Neuronal stem cell (in vitro differentiated cells): ENCODE data around the gene ADIRF.
"Not testable (repeated sequence)": the region's sequence is repeated elsewhere in the genome, so short reads cannot be mapped to it uniquely, and the experiment has no call there.

Experiments used
- DNase-seq: peaks from one replicate; pipeline ENCODE4 v3.0.0-alpha.2; 2013; ENCODE audit warnings: low spot score
- H2AFZ ChIP-seq: one replicate; pipeline ENCODE4 v1.6.1; 2013; ENCODE audit warnings: mild to moderate bottlenecking, low read length, inconsistent platforms
- H2AK5ac ChIP-seq: 2 replicates; pipeline ENCODE4 v1.6.1; 2013; ENCODE audit warnings: low read depth, mild to moderate bottlenecking, inconsistent platforms, low read length, moderate library complexity, mixed read lengths
- H2BK120ac ChIP-seq: 2 replicates; pipeline ENCODE4 v1.6.1; 2013; ENCODE audit warnings: low read depth, mild to moderate bottlenecking, inconsistent platforms, low read length, moderate library complexity, mixed read lengths
- H2BK12ac ChIP-seq: one replicate; pipeline ENCODE4 v1.6.1; 2013; ENCODE audit warnings: low read length, inconsistent platforms
- H2BK15ac ChIP-seq: 2 replicates; pipeline ENCODE4 v1.6.1; 2013; ENCODE audit warnings: mild to moderate bottlenecking, low read length, inconsistent platforms, mixed read lengths
- H2BK5ac ChIP-seq: one replicate; pipeline ENCODE4 v1.6.1; 2013; ENCODE audit warnings: inconsistent platforms, mild to moderate bottlenecking, low read length, moderate library complexity
- H3K14ac ChIP-seq: one replicate; pipeline ENCODE4 v1.6.1; 2013; ENCODE audit warnings: low read length, inconsistent platforms
- H3K18ac ChIP-seq: 2 replicates; pipeline ENCODE4 v1.6.1; 2013; ENCODE audit warnings: low read length, inconsistent platforms
- H3K23ac ChIP-seq: 2 replicates; pipeline ENCODE4 v1.6.1; 2013; ENCODE audit warnings: low read depth, mild to moderate bottlenecking, mixed read lengths, low read length, inconsistent platforms; ENCODE audit not compliant: poor library complexity
- H3K27ac ChIP-seq: replicated peaks from 3 replicates; pipeline ENCODE4 v1.5.1; 2013; ENCODE audit warnings: low read length, inconsistent platforms
- H3K27me3 ChIP-seq, 3 experiments: 2 replicates each; pipeline ENCODE4 v1.6.1; 2013; ENCODE audit warnings: low read length in 3 of 3, mild to moderate bottlenecking in 2 of 3, inconsistent platforms in 1 of 3, low read depth in 1 of 3, mixed read lengths in 1 of 3, moderate library complexity in 1 of 3; ENCODE audit not compliant: control insufficient read depth in 3 of 3, insufficient read depth in 3 of 3
- H3K36me3 ChIP-seq, 2 donors: replicated peaks in 1 of 2; 2 replicates each; pipeline ENCODE4 v1.6.1; 2013; ENCODE audit warnings: low read length in 2 of 2; ENCODE audit not compliant: control insufficient read depth in 2 of 2, insufficient read depth in 2 of 2
- H3K4ac ChIP-seq: 2 replicates; pipeline ENCODE4 v1.6.1; 2013; ENCODE audit warnings: inconsistent platforms, mild to moderate bottlenecking, low read length, moderate library complexity
- H3K4me1 ChIP-seq, 2 donors: 1 replicate in 1 of 2; 2 replicates in 1 of 2; pipeline ENCODE4 v1.6.1; 2013; ENCODE audit warnings: low read length in 2 of 2, low read depth in 1 of 2; ENCODE audit not compliant: control insufficient read depth in 2 of 2, insufficient read depth in 1 of 2
- H3K4me2 ChIP-seq: one replicate; pipeline ENCODE4 v1.6.1; 2013; ENCODE audit warnings: mild to moderate bottlenecking, low read length, inconsistent platforms; ENCODE audit not compliant: insufficient read depth, poor library complexity, severe bottlenecking
- H3K4me3 ChIP-seq, 2 donors: 2 replicates each; pipeline ENCODE4 v1.5.1; 2013; ENCODE audit warnings: low read length in 2 of 2, mild to moderate bottlenecking in 2 of 2, inconsistent platforms in 1 of 2, moderate library complexity in 1 of 2
- H3K79me1 ChIP-seq: one replicate; pipeline ENCODE4 v1.6.1; 2013; ENCODE audit warnings: low read depth, mild to moderate bottlenecking, inconsistent platforms, low read length, moderate library complexity
- H3K9ac ChIP-seq: one replicate; pipeline ENCODE4 v1.6.1; 2013; ENCODE audit warnings: mild to moderate bottlenecking, low read depth, low read length, inconsistent platforms; ENCODE audit not compliant: poor library complexity
- H3K9me3 ChIP-seq, 2 donors: replicated peaks in 1 of 2; 2 replicates each; pipeline versions ENCODE3 to v1.6.1; 2013; ENCODE audit warnings: low read length in 2 of 2, mild to moderate bottlenecking in 2 of 2, inconsistent platforms in 1 of 2, low read depth in 1 of 2, mixed read lengths in 1 of 2, moderate library complexity in 1 of 2; ENCODE audit not compliant: control insufficient read depth in 2 of 2, insufficient read depth in 1 of 2
- H4K8ac ChIP-seq: one replicate; pipeline ENCODE4 v1.6.1; 2013; ENCODE audit warnings: low read depth, mild to moderate bottlenecking, inconsistent platforms, low read length, moderate library complexity
- H4K91ac ChIP-seq: one replicate; pipeline ENCODE4 v1.6.1; 2013; ENCODE audit warnings: low read length, low read depth, mild to moderate bottlenecking, inconsistent platforms; ENCODE audit not compliant: poor library complexity
- WGBS, 2 donors: extraction: QIAGEN DNeasy Blood & Tissue Kit; methylation state at CpG; one replicate each; pipeline ENCODE4 v1.1.7; 2013; ENCODE audit warnings: missing lambda C conversion rate in 2 of 2, mixed read lengths in 1 of 2; ENCODE audit not compliant: insufficient read length in 2 of 2, insufficient replicate concordance in 1 of 2; ENCODE audit errors: extremely low coverage in 2 of 2; 5-methylcytosine and 5-hydroxymethylcytosine counted together

Gene ADIRF

DNA sequence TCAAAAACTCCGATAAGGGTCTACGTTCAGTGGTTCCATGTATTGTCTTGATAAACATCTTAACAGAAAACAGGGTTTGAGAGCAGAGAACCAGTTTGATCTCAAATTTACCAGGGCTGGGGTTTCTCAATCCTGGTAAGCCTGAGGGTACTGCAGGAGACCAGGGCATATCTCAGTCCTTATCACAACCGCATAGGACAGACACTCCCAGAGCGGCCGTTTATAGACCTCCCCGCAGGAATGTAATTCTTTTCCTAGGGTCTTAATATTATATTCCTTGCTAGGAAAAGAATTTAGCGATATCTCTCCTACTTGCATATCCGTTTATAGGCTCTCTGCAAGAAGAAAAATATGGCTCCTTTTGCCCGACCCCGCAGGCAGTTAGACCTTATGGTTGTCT is 15.6 kb upstream of the ADIRF start:
- H3K9ac ChIP-seq, H2BK120ac ChIP-seq, H3K18ac ChIP-seq, H3K27ac ChIP-seq, H2BK5ac ChIP-seq, H2BK15ac ChIP-seq, H3K14ac ChIP-seq, H3K27me3 ChIP-seq, H3K23ac ChIP-seq, H3K36me3 ChIP-seq, H3K4ac ChIP-seq, H2AFZ ChIP-seq, H3K79me1 ChIP-seq, H4K91ac ChIP-seq, H4K8ac ChIP-seq, H3K4me2 ChIP-seq, H3K4me3 ChIP-seq, H2AK5ac ChIP-seq, H2BK12ac ChIP-seq, DNase-seq: not testable (repeated sequence)
- peaks cover 8 to 10% of the 10 kb centered on the region in 2 donors for H3K9me3 ChIP-seq
- no CpG with 5 or more reads among the region's 10 CpGs for WGBS, 2 donors
- peaks cover 23 to 33% of the 10 kb centered on the region in 2 donors for H3K4me1 ChIP-seq

DNA sequence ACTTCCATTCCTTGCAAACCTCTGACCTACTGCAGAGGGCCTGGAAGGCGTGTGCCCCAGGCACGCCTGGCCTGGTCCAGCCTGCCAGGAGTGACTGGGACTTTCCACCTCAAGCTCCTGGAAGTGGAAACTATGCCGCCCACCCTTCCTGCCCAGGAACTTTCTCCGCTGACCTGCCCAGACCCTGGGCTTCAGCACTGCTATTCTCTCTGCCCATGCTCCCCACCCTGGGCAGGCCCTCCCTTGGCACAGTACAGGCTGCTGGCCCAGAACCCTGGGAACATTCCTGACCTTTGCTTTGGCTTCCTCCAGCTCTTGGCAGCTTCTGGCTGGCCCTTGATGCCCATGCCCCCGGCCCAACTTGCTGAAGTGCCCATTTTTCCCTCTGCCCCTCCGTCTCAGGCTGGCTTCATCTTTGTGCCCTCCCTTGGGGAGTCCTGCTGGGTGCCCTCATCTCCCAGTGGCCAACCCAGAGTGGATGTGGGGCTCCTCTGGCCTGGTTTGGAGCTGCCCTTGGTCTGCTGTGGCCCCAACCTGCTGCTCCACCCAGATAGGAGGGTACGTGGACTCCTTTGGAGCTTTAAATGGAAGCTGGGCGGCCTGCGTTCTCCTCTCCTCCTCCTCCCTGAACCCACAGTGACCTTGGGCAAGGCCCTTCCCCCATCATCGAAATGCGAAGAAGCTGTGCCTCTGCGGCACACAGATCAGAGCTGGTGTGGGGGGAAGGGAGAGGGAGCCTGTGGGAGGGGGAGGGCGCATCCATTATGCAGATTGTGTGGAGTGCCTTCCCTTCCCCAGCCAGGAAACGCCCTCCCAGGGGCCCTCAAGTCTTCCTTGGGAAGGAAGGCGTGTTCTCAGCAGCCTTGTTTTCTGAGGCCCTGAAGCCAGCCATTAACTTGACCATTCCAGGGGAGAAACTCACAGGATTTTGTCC is 14.3 kb upstream of the ADIRF start:
- H3K4me2 ChIP-seq, result no peak overlapping the region
- H2BK5ac ChIP-seq, result peak overlapping the region; percentile 92
- H4K8ac ChIP-seq, result no peak overlapping the region
- H3K36me3 ChIP-seq, result no peaks in the 10 kb centered on the region
- H2BK15ac ChIP-seq, result peak overlapping the region; percentile 46
- H2BK12ac ChIP-seq, result peak overlapping the region; percentile 75
- peak overlapping the region; percentile 37 for H3K23ac ChIP-seq
- H3K27ac ChIP-seq, result peak overlapping the region; percentile 41
- H2AK5ac ChIP-seq, result peak overlapping the region; percentile 100
- H2BK120ac ChIP-seq, result peak overlapping the region; percentile 88
- peaks cover 8 to 10% of the 10 kb centered on the region in 2 donors for H3K9me3 ChIP-seq
- peak overlapping the region in 1 of 2 donors; percentile 16 for H3K4me3 ChIP-seq
- no peaks in the 10 kb centered on the region for H3K79me1 ChIP-seq
- H3K4ac ChIP-seq, result peak overlapping the region; percentile 17
- peak overlapping the region; percentile 83 for H2AFZ ChIP-seq
- DNase-seq, result no peak
- H3K18ac ChIP-seq, result peak overlapping the region; percentile 93
- H4K91ac ChIP-seq, result peak overlapping the region; percentile 79
- peak overlapping the region; percentile 53 for H3K9ac ChIP-seq
- H3K4me1 ChIP-seq, result peaks cover 33 to 45% of the 10 kb centered on the region in 2 donors
- H3K14ac ChIP-seq, result peak overlapping the region; percentile 63
- no peaks in the 10 kb centered on the region for H3K27me3 ChIP-seq
- WGBS, 2 donors, result no CpG with 5 or more reads among the region's 15 CpGs

DNA sequence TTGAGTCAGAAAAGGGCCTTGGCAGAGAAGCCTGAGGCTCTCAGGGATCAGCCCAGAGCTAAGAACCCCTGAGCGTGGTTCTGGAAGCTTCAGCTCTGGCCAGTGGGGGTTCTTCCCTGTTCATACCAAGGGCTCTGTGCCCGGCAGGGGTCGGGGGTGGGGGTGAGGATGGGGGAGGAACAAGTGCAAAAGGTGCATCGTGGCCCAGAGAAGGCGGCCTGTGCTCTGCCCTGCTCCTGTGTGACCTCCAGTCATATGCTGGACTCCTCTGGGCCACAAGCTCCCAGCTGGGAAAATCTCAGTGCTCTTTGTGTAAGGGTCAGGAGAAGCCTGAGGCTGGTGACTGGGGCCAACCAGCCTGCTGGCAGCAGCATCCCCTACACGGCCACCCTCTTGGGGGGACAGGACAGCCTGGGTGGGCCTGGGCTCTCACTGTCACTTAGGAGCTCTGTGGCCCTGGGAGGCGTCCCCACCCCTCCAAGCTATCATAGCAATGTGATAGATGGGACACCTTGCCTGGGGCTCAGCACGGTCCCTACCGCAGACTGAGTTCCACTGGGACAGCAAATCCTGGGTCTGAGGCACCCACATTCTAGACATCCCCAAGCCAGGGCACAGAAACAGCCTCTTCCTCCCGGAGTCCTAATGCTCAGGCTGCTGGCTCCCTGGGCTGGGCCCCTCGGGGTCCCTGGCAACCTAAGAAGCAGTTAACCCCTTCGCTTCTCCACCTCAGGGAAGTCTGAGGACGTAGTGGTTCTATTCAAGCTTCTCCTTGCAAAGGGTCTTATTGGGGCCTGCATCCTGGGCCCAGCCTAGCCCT is 13.4 kb upstream of the ADIRF start:
- Histone ChIP-seq H4K91ac (peak overlapping the region; percentile 1), H2BK15ac (peak overlapping the region; percentile 47), H3K4me2 (no peak overlapping the region), H2AFZ (peak overlapping the region; percentile 83), H2BK5ac (no peak overlapping the region), H3K9ac (no peak overlapping the region), H3K9me3 (peaks cover 8 to 10% of the 10 kb centered on the region in 2 donors), H3K36me3 (no peaks in the 10 kb centered on the region), H3K14ac (no peak overlapping the region), H2BK12ac (no peak overlapping the region), H3K4ac (peak overlapping the region; percentile 70), H3K27me3 (no peaks in the 10 kb centered on the region), H3K4me1 (peaks cover 42 to 54% of the 10 kb centered on the region in 2 donors), H2AK5ac (peak overlapping the region; percentile 74), H3K79me1 (no peaks in the 10 kb centered on the region), H3K4me3 (peak overlapping the region in 1 of 2 donors; percentile 16), H3K23ac (no peak overlapping the region), H3K18ac (peak overlapping the region; percentile 82), H4K8ac (no peak overlapping the region), H3K27ac (no peak overlapping the region), H2BK120ac (no peak overlapping the region)
- no CpG with 5 or more reads among the region's 13 CpGs for WGBS, 2 donors
- no peak for DNase-seq
